A673 (cell line): ENCODE measurements around the gene OR56A4. TPM values are rescaled to one million over a fixed set of nuclear protein-coding genes. Genes with fewer than 3 reads are reported as not detected.

Experiments used
- BruUV-seq: library from RNA; stranded (reverse); fragments of 400-500 nt; replicated peaks from 2 replicates; lab custom pipeline; 2021; lab: Mats Ljungman, UMichigan
- CTCF ChIA-PET: fragments of 300-600 bp; sonication (Branson Sonifier 250); formaldehyde crosslinking; loops from one replicate; lab custom pipeline; 2022; ENCODE audit warnings: antibody characterized with exemption; lab: Charles Lee
- POLR2A ChIA-PET: fragments of 300-600 bp; sonication (Branson Sonifier 250); formaldehyde crosslinking; loops from one replicate; lab custom pipeline; 2022; ENCODE audit warnings: antibody characterized with exemption; ENCODE audit not compliant: low non-redundant PET; lab: Charles Lee
- DNase-seq: peaks from one replicate; pipeline ENCODE4 v3.0.0-alpha.2; 2015; ENCODE audit warnings: low spot score
- H3K27ac ChIP-seq: fragments of 200-600 bp; sonication (generic); 2 replicates; pipeline ENCODE4 v1.5.1; 2016; ENCODE audit warnings: mixed run types, low read depth, mild to moderate bottlenecking, mixed read lengths, antibody characterized with exemption, low read length; ENCODE audit not compliant: poor library complexity, severe bottlenecking
- H3K27me3 ChIP-seq: fragments of 200-600 bp; sonication (generic); replicated peaks from 2 replicates; pipeline ENCODE4 v1.6.1; 2017; ENCODE audit warnings: mixed run types, low read depth, mild to moderate bottlenecking, mixed read lengths, antibody characterized with exemption, low read length; ENCODE audit not compliant: insufficient read depth, poor library complexity
- H3K36me3 ChIP-seq: fragments of 200-600 bp; sonication (generic); 2 replicates; pipeline ENCODE4 v1.6.1; 2016; ENCODE audit warnings: mixed run types, mild to moderate bottlenecking, mixed read lengths, antibody characterized with exemption, low read length; ENCODE audit not compliant: insufficient read depth, poor library complexity, severe bottlenecking
- H3K4me1 ChIP-seq: fragments of 200-600 bp; sonication (generic); 2 replicates; pipeline ENCODE4 v1.6.1; 2017; ENCODE audit warnings: mixed run types, mild to moderate bottlenecking, mixed read lengths, antibody characterized with exemption, low read length; ENCODE audit not compliant: insufficient read depth, poor library complexity, severe bottlenecking
- H3K4me3 ChIP-seq: fragments of 200-600 bp; sonication (generic); 2 replicates; pipeline ENCODE4 v1.5.1; 2016; ENCODE audit warnings: low read depth, mixed run types, mild to moderate bottlenecking, mixed read lengths, low read length; ENCODE audit not compliant: poor library complexity, severe bottlenecking
- H3K9me3 ChIP-seq: fragments of 200-600 bp; sonication (generic); 2 replicates; pipeline ENCODE4 v1.6.1; 2016; ENCODE audit warnings: mixed run types, low read depth, mild to moderate bottlenecking, mixed read lengths, antibody characterized with exemption, low read length; ENCODE audit not compliant: poor library complexity, severe bottlenecking
- CTCF ChIP-seq: fragments of 300-800, 200-600 bp; sonication (generic); conservative IDR thresholded peaks from 2 replicates; pipeline ENCODE4 v1.5.1; 2017; ENCODE audit warnings: low read depth, mild to moderate bottlenecking, antibody characterized with exemption, low read length, moderate library complexity, mixed read lengths
- EZH2 ChIP-seq: fragments of 200-600 bp; sonication (generic); IDR thresholded peaks from 2 replicates; pipeline ENCODE4 v1.6.1; 2017; ENCODE audit warnings: borderline replicate concordance, low read depth, mild to moderate bottlenecking, mixed read lengths, antibody characterized with exemption, low read length; ENCODE audit not compliant: poor library complexity, severe bottlenecking
- intact Hi-C: fragments of 100-400 bp; cut with micrococcal nuclease; formaldehyde crosslinking; loops from one replicate; pipeline ENCODE4 v1.10.0; 2022; ENCODE audit not compliant: unreplicated experiment
- total RNA-seq: library from RNA; stranded (reverse); gene quantifications from 2 replicates; pipeline ENCODE4 v1.2.3, GENCODE V29; 2021

OR56A4 gene
- total RNA-seq, 1 experiment from 2014 or later, result not detected

DNA sequence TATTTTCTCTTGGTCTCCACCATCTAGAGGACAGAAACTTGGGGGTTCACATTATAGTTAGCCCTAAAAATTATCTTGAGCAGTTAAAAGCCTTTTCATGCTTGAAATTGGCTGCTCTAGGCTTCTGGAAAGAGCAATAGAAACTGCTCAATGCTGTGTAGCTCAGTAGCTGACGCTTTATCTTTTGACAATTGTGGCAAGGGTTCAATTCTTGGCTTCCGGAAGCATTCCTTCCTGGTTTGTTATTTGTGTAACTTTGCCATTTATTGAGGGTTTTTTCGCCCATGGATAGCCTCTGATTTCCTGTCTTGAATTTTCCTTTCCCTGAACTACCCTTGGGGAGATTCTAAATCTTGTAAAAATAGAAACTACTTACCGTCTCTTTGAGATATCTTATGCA, 34.1 kb upstream of the OR56A4 start:
- Histone ChIP-seq H3K36me3 (no peaks in the 10 kb centered on the region), H3K27ac (no peak overlapping the region), H3K4me3 (no peak overlapping the region), H3K9me3 (no peaks in the 10 kb centered on the region), H3K27me3 (no peaks in the 10 kb centered on the region), H3K4me1 (no peaks in the 10 kb centered on the region)
- CTCF ChIA-PET, result no interaction called here
- no peak for TF ChIP-seq CTCF
- TF ChIP-seq EZH2, result no peak
- no peak for DNase-seq
- BruUV-seq, result no TSS peak
- POLR2A ChIA-PET, result no interaction called here
- intact Hi-C loops, result no loop called here

- no peak within 1 kb of the TSS for H3K4me3 ChIP-seq
- no peaks in the 10 kb centered on the region for H3K36me3 ChIP-seq
- ChIA-PET POLR2A (no interaction called here), CTCF (no interaction called here)
- intact Hi-C loops, result no loop called here
- no TSS peak for BruUV-seq
- H3K27ac ChIP-seq, result no peak within 1 kb of the TSS
- no peaks in the 10 kb centered on the region for H3K9me3 ChIP-seq
- no peak for DNase-seq
- H3K27me3 ChIP-seq, result no peaks in the 10 kb centered on the region
- TF ChIP-seq CTCF (no peak), EZH2 (no peak)
- H3K4me1 ChIP-seq, result no peaks in the 10 kb centered on the region
Measured at GRCh38 chr11:6030708-6031405, 24.1 kb upstream of the OR56A4 start, which contains the start of gene OR56A1. TSS of gene OR56A1 (minus strand) at chr11:6030758. CDS start at chr11:6027692, 3,066 bp downstream.

DNA sequence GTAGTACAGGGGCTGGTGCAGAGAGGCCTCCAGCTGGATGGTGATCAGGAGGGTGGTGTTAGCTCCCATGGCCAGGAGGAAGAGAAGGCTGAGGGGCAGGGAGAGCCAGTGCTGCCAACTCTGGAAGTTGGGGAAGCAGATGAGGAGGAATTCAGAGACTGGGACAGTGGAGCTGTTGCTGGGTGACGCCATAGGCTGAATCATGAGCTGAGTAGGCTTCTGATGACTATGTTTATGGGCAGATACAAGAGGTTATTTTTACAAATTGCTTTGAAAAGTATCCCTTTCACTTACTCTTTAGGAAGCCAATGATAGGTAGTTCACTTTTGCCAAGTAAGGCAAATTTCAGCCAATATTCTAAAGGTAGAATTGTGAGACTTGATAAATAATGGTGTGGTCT, 20.8 kb upstream of the OR56A4 start:
- TF ChIP-seq EZH2 (no peak), CTCF (no peak)
- ChIA-PET CTCF (no interaction called here), POLR2A (no interaction called here)
- DNase-seq, result no peak
- BruUV-seq, result no TSS peak
- Histone ChIP-seq H3K9me3 (no peaks in the 10 kb centered on the region), H3K27me3 (no peaks in the 10 kb centered on the region), H3K36me3 (no peaks in the 10 kb centered on the region), H3K4me3 (no peak overlapping the region), H3K4me1 (no peaks in the 10 kb centered on the region), H3K27ac (no peak overlapping the region)
- intact Hi-C loops, result no loop called here
